ENCODE measurements around the gene HSP90AA1. TPM values are rescaled to one million over a fixed set of nuclear protein-coding genes. Genes with fewer than 3 reads are reported as not detected.
"Not testable (repeated sequence)": the region's sequence is repeated elsewhere in the genome, so short reads cannot be mapped to it uniquely, and the experiment has no call there.

Gene HSP90AA1
- total RNA-seq (2014; rRNA removed; shearing (Covaris generic)), result 1,401 and 1,576 TPM in 2 replicates
- polyA plus RNA-seq (2016; fragmentation: Nextera tagmentation; extraction: Ambion mirVana), result 1,677 and 2,107 TPM in 2 replicates
- long read RNA-seq, partial matches to known transcripts, result 452 of 465 reads
- long read RNA-seq, other reads (novel, unspliced or antisense), result 12 of 465 reads

DNA sequence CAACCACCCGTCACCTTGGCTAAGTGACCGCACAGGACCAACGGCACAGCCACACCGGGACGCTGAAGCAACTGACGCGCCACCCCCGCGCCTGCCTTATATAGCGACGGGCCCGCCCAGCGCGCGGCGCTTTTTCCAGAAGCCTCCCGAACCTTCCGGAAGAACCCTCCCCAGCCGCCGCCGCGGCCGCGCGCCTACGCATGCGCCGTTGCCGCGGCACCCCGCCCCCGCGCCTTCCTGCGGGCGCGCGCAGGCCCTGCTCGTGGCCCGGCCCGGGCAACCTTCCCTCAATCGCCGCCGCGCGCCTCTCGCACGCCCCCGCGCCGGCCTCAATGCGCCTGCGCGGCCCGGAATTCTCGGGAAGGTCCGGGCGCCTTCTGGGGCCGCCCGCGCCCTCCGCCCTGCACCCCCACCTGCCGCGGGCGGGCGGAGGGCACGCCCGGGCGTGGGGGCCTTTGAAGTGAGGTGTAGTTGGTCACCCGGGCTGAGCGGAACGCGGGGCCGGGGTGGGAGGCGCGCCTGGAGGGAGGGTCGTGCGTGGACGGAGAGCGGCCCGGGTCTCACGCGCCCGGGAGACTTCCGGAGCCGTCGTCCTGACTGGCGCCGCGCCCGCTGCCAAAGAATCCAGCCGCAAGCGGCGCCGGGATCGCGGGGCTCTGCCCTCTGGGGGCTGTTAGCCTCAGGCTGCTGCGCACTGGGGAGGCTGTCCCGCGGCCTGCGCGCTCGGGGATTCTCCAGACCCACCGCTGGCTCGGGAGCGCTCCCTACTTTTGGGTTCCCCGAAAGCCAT lies at the start of gene HSP90AA1:
HSP90AA1 (minus strand) TSS at position 73 of the 790 bp plus-strand sequence. CDS start 666 bp downstream, outside the sequence.
- peaks cover 52% of the 10 kb centered on the region for H3F3A ChIP-seq (replicated peaks; ENCODE audit: low read depth)
- H3K27ac ChIP-seq (ENCODE audit: low read depth), result peak within 1 kb of the TSS; percentile 97
- peaks cover 39% of the 10 kb centered on the region for H4K20me1 ChIP-seq (replicated peaks; ENCODE audit: insufficient read depth)
- peak within 1 kb of the TSS; percentile 98 for H3K4me2 ChIP-seq
- TF ChIP-seq, protein P1, sequence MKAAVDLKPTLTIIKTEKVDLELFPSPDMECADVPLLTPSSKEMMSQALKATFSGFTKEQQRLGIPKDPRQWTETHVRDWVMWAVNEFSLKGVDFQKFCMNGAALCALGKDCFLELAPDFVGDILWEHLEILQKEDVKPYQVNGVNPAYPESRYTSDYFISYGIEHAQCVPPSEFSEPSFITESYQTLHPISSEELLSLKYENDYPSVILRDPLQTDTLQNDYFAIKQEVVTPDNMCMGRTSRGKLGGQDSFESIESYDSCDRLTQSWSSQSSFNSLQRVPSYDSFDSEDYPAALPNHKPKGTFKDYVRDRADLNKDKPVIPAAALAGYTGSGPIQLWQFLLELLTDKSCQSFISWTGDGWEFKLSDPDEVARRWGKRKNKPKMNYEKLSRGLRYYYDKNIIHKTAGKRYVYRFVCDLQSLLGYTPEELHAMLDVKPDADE (IDR thresholded peaks at IDR 0.05), result peak; percentile 31; the same call in 1 of the 2 replicates
- 0 out of 2 replicates have a peak, but pooled peaks have one; percentile 20 for TF ChIP-seq ZNF114 (CRISPR knock-in tag; IDR thresholded peaks at IDR 0.05)
- peak; percentile 98 for TF ChIP-seq POLR2AphosphoS5 (IDR thresholded peaks at IDR 0.05; ENCODE audit: low read depth)
- TF ChIP-seq EZH2phosphoT487 (IDR thresholded peaks at IDR 0.05; ENCODE audit: unreplicated experiment), result no peak
- no peak for TF ChIP-seq JUNB (IDR thresholded peaks at IDR 0.05; ENCODE audit: unreplicated experiment)
- TF ChIP-seq, protein P2, sequence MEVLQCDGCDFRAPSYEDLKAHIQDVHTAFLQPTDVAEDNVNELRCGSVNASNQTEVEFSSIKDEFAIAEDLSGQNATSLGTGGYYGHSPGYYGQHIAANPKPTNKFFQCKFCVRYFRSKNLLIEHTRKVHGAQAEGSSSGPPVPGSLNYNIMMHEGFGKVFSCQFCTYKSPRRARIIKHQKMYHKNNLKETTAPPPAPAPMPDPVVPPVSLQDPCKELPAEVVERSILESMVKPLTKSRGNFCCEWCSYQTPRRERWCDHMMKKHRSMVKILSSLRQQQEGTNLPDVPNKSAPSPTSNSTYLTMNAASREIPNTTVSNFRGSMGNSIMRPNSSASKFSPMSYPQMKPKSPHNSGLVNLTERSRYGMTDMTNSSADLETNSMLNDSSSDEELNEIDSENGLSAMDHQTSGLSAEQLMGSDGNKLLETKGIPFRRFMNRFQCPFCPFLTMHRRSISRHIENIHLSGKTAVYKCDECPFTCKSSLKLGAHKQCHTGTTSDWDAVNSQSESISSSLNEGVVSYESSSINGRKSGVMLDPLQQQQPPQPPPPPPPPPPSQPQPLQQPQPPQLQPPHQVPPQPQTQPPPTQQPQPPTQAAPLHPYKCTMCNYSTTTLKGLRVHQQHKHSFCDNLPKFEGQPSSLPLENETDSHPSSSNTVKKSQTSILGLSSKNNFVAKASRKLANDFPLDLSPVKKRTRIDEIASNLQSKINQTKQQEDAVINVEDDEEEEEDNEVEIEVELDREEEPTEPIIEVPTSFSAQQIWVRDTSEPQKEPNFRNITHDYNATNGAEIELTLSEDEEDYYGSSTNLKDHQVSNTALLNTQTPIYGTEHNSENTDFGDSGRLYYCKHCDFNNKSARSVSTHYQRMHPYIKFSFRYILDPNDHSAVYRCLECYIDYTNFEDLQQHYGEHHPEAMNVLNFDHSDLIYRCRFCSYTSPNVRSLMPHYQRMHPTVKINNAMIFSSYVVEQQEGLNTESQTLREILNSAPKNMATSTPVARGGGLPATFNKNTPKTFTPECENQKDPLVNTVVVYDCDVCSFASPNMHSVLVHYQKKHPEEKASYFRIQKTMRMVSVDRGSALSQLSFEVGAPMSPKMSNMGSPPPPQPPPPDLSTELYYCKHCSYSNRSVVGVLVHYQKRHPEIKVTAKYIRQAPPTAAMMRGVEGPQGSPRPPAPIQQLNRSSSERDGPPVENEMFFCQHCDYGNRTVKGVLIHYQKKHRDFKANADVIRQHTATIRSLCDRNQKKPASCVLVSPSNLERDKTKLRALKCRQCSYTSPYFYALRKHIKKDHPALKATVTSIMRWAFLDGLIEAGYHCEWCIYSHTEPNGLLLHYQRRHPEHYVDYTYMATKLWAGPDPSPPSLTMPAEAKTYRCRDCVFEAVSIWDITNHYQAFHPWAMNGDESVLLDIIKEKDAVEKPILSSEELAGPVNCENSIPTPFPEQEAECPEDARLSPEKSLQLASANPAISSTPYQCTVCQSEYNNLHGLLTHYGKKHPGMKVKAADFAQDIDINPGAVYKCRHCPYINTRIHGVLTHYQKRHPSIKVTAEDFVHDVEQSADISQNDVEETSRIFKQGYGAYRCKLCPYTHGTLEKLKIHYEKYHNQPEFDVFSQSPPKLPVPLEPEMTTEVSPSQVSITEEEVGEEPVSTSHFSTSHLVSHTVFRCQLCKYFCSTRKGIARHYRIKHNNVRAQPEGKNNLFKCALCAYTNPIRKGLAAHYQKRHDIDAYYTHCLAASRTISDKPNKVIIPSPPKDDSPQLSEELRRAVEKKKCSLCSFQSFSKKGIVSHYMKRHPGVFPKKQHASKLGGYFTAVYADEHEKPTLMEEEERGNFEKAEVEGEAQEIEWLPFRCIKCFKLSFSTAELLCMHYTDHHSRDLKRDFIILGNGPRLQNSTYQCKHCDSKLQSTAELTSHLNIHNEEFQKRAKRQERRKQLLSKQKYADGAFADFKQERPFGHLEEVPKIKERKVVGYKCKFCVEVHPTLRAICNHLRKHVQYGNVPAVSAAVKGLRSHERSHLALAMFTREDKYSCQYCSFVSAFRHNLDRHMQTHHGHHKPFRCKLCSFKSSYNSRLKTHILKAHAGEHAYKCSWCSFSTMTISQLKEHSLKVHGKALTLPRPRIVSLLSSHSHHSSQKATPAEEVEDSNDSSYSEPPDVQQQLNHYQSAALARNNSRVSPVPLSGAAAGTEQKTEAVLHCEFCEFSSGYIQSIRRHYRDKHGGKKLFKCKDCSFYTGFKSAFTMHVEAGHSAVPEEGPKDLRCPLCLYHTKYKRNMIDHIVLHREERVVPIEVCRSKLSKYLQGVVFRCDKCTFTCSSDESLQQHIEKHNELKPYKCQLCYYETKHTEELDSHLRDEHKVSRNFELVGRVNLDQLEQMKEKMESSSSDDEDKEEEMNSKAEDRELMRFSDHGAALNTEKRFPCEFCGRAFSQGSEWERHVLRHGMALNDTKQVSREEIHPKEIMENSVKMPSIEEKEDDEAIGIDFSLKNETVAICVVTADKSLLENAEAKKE (CRISPR knock-in tag; IDR thresholded peaks at IDR 0.05), result no peak
- TF ChIP-seq, protein P3, sequence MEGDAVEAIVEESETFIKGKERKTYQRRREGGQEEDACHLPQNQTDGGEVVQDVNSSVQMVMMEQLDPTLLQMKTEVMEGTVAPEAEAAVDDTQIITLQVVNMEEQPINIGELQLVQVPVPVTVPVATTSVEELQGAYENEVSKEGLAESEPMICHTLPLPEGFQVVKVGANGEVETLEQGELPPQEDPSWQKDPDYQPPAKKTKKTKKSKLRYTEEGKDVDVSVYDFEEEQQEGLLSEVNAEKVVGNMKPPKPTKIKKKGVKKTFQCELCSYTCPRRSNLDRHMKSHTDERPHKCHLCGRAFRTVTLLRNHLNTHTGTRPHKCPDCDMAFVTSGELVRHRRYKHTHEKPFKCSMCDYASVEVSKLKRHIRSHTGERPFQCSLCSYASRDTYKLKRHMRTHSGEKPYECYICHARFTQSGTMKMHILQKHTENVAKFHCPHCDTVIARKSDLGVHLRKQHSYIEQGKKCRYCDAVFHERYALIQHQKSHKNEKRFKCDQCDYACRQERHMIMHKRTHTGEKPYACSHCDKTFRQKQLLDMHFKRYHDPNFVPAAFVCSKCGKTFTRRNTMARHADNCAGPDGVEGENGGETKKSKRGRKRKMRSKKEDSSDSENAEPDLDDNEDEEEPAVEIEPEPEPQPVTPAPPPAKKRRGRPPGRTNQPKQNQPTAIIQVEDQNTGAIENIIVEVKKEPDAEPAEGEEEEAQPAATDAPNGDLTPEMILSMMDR (conservative IDR thresholded peaks at IDR 0.05; ENCODE audit: low read depth in 2 of 2), result 0 out of 4 replicates have a peak, but pooled peaks of 1 of the 2 experiments have one; percentile 8
- TF ChIP-seq CREB1 (CRISPR knock-in tag; IDR thresholded peaks at IDR 0.05; ENCODE audit: low read depth), result peak; percentile 69
- ATAC-seq (peak; percentile 74), DNase-seq (ENCODE audit: low spot score) (peak; percentile 97)
- H2AFZ ChIP-seq, result peak within 1 kb of the TSS; percentile 89; the same call in 1 of the 2 replicates
- Mint-ChIP-seq H3K9me3 (peaks cover 4% of the 10 kb centered on the region; the same call in 2 of the 3 replicates), H3K4me3 (peak within 1 kb of the TSS; percentile 94), H3K36me3 (ENCODE audit: low read depth) (peaks cover 52% of the 10 kb centered on the region), H3K4me1 (peaks cover 49% of the 10 kb centered on the region), H3K27ac (peak within 1 kb of the TSS; percentile 97), H3K27me3 (ENCODE audit: insufficient read depth, low read depth, poor library complexity) (peaks cover 21% of the 10 kb centered on the region)
- H3K4me1 ChIP-seq (ENCODE audit: insufficient read depth), result peaks cover 46% of the 10 kb centered on the region
- H3K27me3 ChIP-seq (ENCODE audit: insufficient read depth), result no peaks in the 10 kb centered on the region
- H3K9me2 ChIP-seq (ENCODE audit: insufficient read depth), result no peaks in the 10 kb centered on the region
- H3K79me2 ChIP-seq (replicated peaks; ENCODE audit: insufficient read depth), result peaks cover 43% of the 10 kb centered on the region
- H3K4me3 ChIP-seq, result peak within 1 kb of the TSS; percentile 83
- H3K36me3 ChIP-seq (ENCODE audit: insufficient read depth), result peaks cover 35% of the 10 kb centered on the region

DNA sequence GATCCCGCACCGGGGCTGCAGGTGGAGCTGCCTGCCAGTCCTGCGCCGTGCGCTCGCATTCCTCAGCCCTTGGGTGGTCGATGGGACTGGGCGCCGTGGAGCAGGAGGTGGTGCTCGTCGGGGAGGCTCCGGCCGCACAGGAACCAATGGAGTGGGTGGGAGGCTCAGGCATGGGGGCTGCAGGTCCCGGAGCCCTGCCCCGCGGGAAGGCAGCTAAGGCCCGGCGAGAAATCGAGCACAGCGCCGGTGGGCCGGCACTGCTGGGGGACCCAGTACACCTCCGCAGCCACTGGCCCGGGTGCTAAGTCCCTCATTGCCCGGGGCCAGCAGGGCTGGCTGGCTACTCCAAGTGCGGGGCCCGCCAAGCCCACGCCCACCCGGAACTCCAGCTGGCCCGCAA lies 48.6 kb upstream of the HSP90AA1 start:
- not testable (repeated sequence) for H3K27me3 ChIP-seq (ENCODE audit: insufficient read depth); H4K20me1 ChIP-seq (replicated peaks; ENCODE audit: insufficient read depth); H3K4me1 Mint-ChIP-seq; H3K9me2 ChIP-seq (ENCODE audit: insufficient read depth); H3K4me3 ChIP-seq; H2AFZ ChIP-seq; H3K4me1 ChIP-seq (ENCODE audit: insufficient read depth); H3K27ac ChIP-seq (ENCODE audit: low read depth); ATAC-seq; H3F3A ChIP-seq (replicated peaks; ENCODE audit: low read depth); H3K9me3 Mint-ChIP-seq; H3K27me3 Mint-ChIP-seq (ENCODE audit: insufficient read depth, low read depth, poor library complexity); H3K4me2 ChIP-seq; DNase-seq (ENCODE audit: low spot score); H3K36me3 ChIP-seq (ENCODE audit: insufficient read depth); H3K4me3 Mint-ChIP-seq; H3K27ac Mint-ChIP-seq
- H3K36me3 Mint-ChIP-seq (ENCODE audit: low read depth), result peaks cover 27% of the 10 kb centered on the region
- peaks cover 30% of the 10 kb centered on the region for H3K79me2 ChIP-seq (replicated peaks; ENCODE audit: insufficient read depth)

Data from GM23338 (cell line).